ENCODE data around the gene HDAC3.

Gene HDAC3

GRCh38 chr5:141636106-141636412, 590 bp downstream of the HDAC3 start:
- TF ChIP-seq MEIS1 (CRISPR knock-in tag; IDR thresholded peaks at IDR 0.05; ENCODE audit: borderline replicate concordance) (no peak), ZNF701 (tag by site-specific recombination; IDR thresholded peaks at IDR 0.05) (no peak), PRDM1 (tag by site-specific recombination; IDR thresholded peaks at IDR 0.05) (peak; percentile 72), ZNF394 (tag by site-specific recombination; IDR thresholded peaks at IDR 0.05; ENCODE audit: borderline replicate concordance) (0 out of 2 replicates have a peak, but pooled peaks have one; percentile 49), TCF7L2 (IDR thresholded peaks at IDR 0.05; ENCODE audit: borderline replicate concordance, low read depth, low read length) (no peak), YY1 (tag by site-specific recombination; IDR thresholded peaks at IDR 0.05) (no peak), ZNF530 (tag by site-specific recombination; IDR thresholded peaks at IDR 0.05; ENCODE audit: low read depth) (no peak), GLIS2 (tag by site-specific recombination; IDR thresholded peaks at IDR 0.05) (no peak), ZNF658 (tag by site-specific recombination; IDR thresholded peaks at IDR 0.05) (no peak), ZNF639 (tag by site-specific recombination; IDR thresholded peaks at IDR 0.05) (no peak), ZSCAN16 (tag by site-specific recombination; IDR thresholded peaks at IDR 0.05) (no peak), SP2 (tag by site-specific recombination; IDR thresholded peaks at IDR 0.05) (peak; percentile 26; the same call in 1 of the 2 replicates), AEBP2 (tag by site-specific recombination; IDR thresholded peaks at IDR 0.05; ENCODE audit: borderline replicate concordance) (no peak), ZBTB48 (tag by site-specific recombination; IDR thresholded peaks at IDR 0.05) (peak; percentile 33; the same call in 1 of the 2 replicates), ZBTB20 (tag by site-specific recombination; IDR thresholded peaks at IDR 0.05) (peak; percentile 61; the same call in 1 of the 2 replicates), ZNF221 (tag by site-specific recombination; IDR thresholded peaks at IDR 0.05; ENCODE audit: borderline replicate concordance) (no peak), HOXD13 (CRISPR knock-in tag; IDR thresholded peaks at IDR 0.05; ENCODE audit: borderline replicate concordance) (no peak)
- peak overlapping the region; percentile 97 for H3K4me3 ChIP-seq (ENCODE audit: low read depth, low read length)
- CTCF ChIA-PET, result interaction anchor here (0.6 to 12.5 kb wide), 8 partner anchors 13 to 72 kb away, joined by 3 to 125 read pairs (median 5); partner anchors contain the start of gene DIAPH1
- peaks cover 25 to 39% of the 10 kb centered on the region in 2 experiments for H3K36me3 ChIP-seq (ENCODE audit: control insufficient read depth in 2 of 2, insufficient read depth in 1 of 2, low read length in 2 of 2)
- peak overlapping the region; percentile 63; the same call in 1 of the 2 replicates for H3K27ac ChIP-seq (ENCODE audit: extremely low read depth, low read depth, low read length)
- peaks cover 6% of the 10 kb centered on the region for H3K4me1 ChIP-seq (ENCODE audit: control insufficient read depth, insufficient read depth, low read length)
- no peaks in the 10 kb centered on the region for H3K9me3 ChIP-seq (ENCODE audit: control insufficient read depth, insufficient read depth, low read depth, low read length)
- POLR2A ChIA-PET, result interaction anchor here (0.9 to 2.7 kb wide), 13 partner anchors 8 to 333 kb away, joined by 3 to 42 read pairs (median 8); partner anchors contain the start of genes DELE1, DIAPH1, FCHSD1 and RNF14

GRCh38 chr5:141635646-141636045, 1.0 kb downstream of the HDAC3 start:
- Histone ChIP-seq H3K36me3 (ENCODE audit: control insufficient read depth in 2 of 2, insufficient read depth in 1 of 2, low read length in 2 of 2) (peaks cover 29 to 39% of the 10 kb centered on the region in 2 experiments), H3K4me3 (ENCODE audit: low read depth, low read length) (peak overlapping the region; percentile 97), H3K9me3 (ENCODE audit: control insufficient read depth, insufficient read depth, low read depth, low read length) (no peaks in the 10 kb centered on the region), H3K4me1 (ENCODE audit: control insufficient read depth, insufficient read depth, low read length) (peaks cover 6% of the 10 kb centered on the region), H3K27ac (ENCODE audit: extremely low read depth, low read depth, low read length) (no peak overlapping the region)
- TF ChIP-seq ZNF362 (tag by site-specific recombination; IDR thresholded peaks at IDR 0.05), result no peak
- no peak for TF ChIP-seq ZNF776 (tag by site-specific recombination; IDR thresholded peaks at IDR 0.05; ENCODE audit: borderline replicate concordance)
- TF ChIP-seq ZNF692 (tag by site-specific recombination; IDR thresholded peaks at IDR 0.05), result peak; percentile 34; the same call in 1 of the 2 replicates
- TF ChIP-seq ZNF621 (tag by site-specific recombination; IDR thresholded peaks at IDR 0.05), result no peak
- TF ChIP-seq FEZF1 (tag by site-specific recombination; IDR thresholded peaks at IDR 0.05), result no peak
- TF ChIP-seq SP2 (tag by site-specific recombination; IDR thresholded peaks at IDR 0.05), result no peak
- TF ChIP-seq REST (tag by site-specific recombination; IDR thresholded peaks at IDR 0.05), result no peak
- peak; percentile 50; the same call in 1 of the 2 replicates for TF ChIP-seq GLIS1 (tag by site-specific recombination; IDR thresholded peaks at IDR 0.05)
- CTCF ChIA-PET, result interaction anchor here (0.6 to 12.5 kb wide), 6 partner anchors 16 to 71 kb away, joined by 3 to 125 read pairs (median 8); partner anchors contain the start of gene DIAPH1
- POLR2A ChIA-PET, result interaction anchor here (0.9 to 2.7 kb wide), 11 partner anchors 10 to 333 kb away, joined by 3 to 42 read pairs (median 9); partner anchors contain the start of genes DELE1, DIAPH1, FCHSD1 and RNF14

All from HEK293 (cell line).